Measurements from ENCODE around the gene ACKR3.

DNA sequence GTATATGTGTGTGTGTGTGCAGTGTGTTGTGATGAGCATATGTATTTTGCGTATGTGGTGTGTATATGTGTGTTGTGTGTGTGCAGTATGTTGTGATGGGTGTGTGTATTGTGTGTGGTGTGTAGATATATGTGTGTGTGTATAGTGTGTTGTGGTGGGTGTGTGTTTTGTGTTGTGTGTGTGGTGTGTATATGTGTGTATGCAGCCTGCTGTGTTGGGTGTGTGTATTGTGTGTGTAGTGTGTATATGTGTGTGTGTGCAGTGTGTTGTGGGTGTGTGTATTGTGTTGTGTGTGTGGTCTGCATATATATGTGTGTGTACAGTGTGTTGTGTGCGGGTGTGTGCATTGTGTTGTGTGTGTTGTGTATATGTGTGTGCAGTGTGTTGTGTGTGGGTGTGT lies 23.9 kb downstream of the ACKR3 start:
- TF ChIP-seq, protein P1, sequence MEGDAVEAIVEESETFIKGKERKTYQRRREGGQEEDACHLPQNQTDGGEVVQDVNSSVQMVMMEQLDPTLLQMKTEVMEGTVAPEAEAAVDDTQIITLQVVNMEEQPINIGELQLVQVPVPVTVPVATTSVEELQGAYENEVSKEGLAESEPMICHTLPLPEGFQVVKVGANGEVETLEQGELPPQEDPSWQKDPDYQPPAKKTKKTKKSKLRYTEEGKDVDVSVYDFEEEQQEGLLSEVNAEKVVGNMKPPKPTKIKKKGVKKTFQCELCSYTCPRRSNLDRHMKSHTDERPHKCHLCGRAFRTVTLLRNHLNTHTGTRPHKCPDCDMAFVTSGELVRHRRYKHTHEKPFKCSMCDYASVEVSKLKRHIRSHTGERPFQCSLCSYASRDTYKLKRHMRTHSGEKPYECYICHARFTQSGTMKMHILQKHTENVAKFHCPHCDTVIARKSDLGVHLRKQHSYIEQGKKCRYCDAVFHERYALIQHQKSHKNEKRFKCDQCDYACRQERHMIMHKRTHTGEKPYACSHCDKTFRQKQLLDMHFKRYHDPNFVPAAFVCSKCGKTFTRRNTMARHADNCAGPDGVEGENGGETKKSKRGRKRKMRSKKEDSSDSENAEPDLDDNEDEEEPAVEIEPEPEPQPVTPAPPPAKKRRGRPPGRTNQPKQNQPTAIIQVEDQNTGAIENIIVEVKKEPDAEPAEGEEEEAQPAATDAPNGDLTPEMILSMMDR (conservative IDR thresholded peaks at IDR 0.05), result no peak
- no peak for TF ChIP-seq ZFX (IDR thresholded peaks at IDR 0.05)

All from C4-2B (cell line).